Keratinocyte (primary cell): ENCODE measurements around the gene EPSTI1. TPM values are rescaled to one million over a fixed set of nuclear protein-coding genes. Genes with fewer than 3 reads are reported as not detected.

Experiments used
- DNase-seq: peaks from one replicate; pipeline ENCODE4 v3.0.0-alpha.2; 2011; ENCODE audit warnings: low read depth, missing footprints, low spot score
- FAIRE-seq: peaks from 2 replicates; lab custom pipeline; 2011; peaks lifted over from hg19 to GRCh38; lab: Jason Lieb, UNC
- H2AFZ ChIP-seq: 2 replicates; pipeline ENCODE4 v1.6.0; 2012; ENCODE audit warnings: low read length, control low read depth, inconsistent platforms; ENCODE audit not compliant: control insufficient read depth
- H3K27ac ChIP-seq: 2 replicates; pipeline ENCODE4 v1.5.1; 2011; ENCODE audit warnings: low read length; ENCODE audit not compliant: control insufficient read depth, insufficient read depth
- H3K27me3 ChIP-seq: 3 replicates; pipeline ENCODE4 v1.6.0; 2011; ENCODE audit warnings: low read length; ENCODE audit not compliant: control insufficient read depth, insufficient read depth; ENCODE audit errors: extremely low read depth
- H3K36me3 ChIP-seq, 2 experiments: 2 replicates in 1 of 2; 3 replicates in 1 of 2; pipeline ENCODE4 v1.5.1; 2011; ENCODE audit warnings: low read length in 2 of 2, mild to moderate bottlenecking in 1 of 2; ENCODE audit not compliant: control insufficient read depth in 2 of 2, insufficient read depth in 2 of 2; ENCODE audit errors: extremely low read depth in 1 of 2
- H3K4me1 ChIP-seq: 3 replicates; pipeline ENCODE4 v1.5.1; 2011; ENCODE audit warnings: low read length; ENCODE audit not compliant: control insufficient read depth, insufficient read depth; ENCODE audit errors: extremely low read depth
- H3K4me2 ChIP-seq: 3 replicates; pipeline ENCODE4 v1.6.0; 2011; ENCODE audit warnings: low read depth, low read length; ENCODE audit not compliant: control insufficient read depth, insufficient read depth; ENCODE audit errors: extremely low read depth
- H3K4me3 ChIP-seq, 3 experiments: fragments of 200-600 bp in 1 of 3; sonication (generic) in 1 of 3; 2 replicates in 2 of 3; 3 replicates in 1 of 3; pipeline ENCODE4 v1.5.1; 2011 to 2016; ENCODE audit warnings: low read length in 3 of 3, mild to moderate bottlenecking in 3 of 3, control low read depth in 2 of 3, inconsistent platforms in 1 of 3, low read depth in 1 of 3, mixed read lengths in 1 of 3, mixed run types in 1 of 3, moderate library complexity in 1 of 3; ENCODE audit not compliant: control insufficient read depth in 2 of 3, insufficient read depth in 2 of 3; ENCODE audit errors: extremely low read depth in 1 of 3
- H3K79me2 ChIP-seq: 2 replicates; pipeline ENCODE4 v1.6.0; 2012; ENCODE audit warnings: low read length; ENCODE audit not compliant: control insufficient read depth, insufficient read depth
- H3K9ac ChIP-seq: 3 replicates; pipeline ENCODE4 v1.6.0; 2011; ENCODE audit warnings: low read length; ENCODE audit not compliant: control insufficient read depth, insufficient read depth; ENCODE audit errors: extremely low read depth
- H3K9me1 ChIP-seq: 3 replicates; pipeline ENCODE4 v1.6.0; 2011; ENCODE audit warnings: low read length; ENCODE audit not compliant: control insufficient read depth, insufficient read depth; ENCODE audit errors: extremely low read depth
- H3K9me3 ChIP-seq: 2 replicates; pipeline ENCODE4 v1.5.1; 2012; ENCODE audit warnings: low read depth, low read length; ENCODE audit not compliant: control insufficient read depth
- H4K20me1 ChIP-seq: 3 replicates; pipeline ENCODE4 v1.6.0; 2011; ENCODE audit warnings: low read length; ENCODE audit not compliant: control insufficient read depth, insufficient read depth; ENCODE audit errors: extremely low read depth
- EZH2 ChIP-seq: IDR thresholded peaks from one replicate; pipeline ENCODE4 v1.6.1; 2012; ENCODE audit warnings: inconsistent platforms, mild to moderate bottlenecking, low read length, moderate library complexity
- dilution Hi-C: fragments of 300-500 bp; cut with MboI; formaldehyde crosslinking; loops from one replicate; pipeline ENCODE4 v1.7.0; 2020; ENCODE audit warnings: low sequenced_read_pairs; ENCODE audit not compliant: extremely low pct_ligation_motif_present
- polyA plus RNA-seq, 5 experiments: library from polyadenylated mRNA; depleted of rRNA in 3 of 5; stranded (reverse) in 3 of 5; stranded (forward) in 1 of 5; unstranded in 1 of 5; fragments of >200 nt; gene quantifications; 1 replicate in 1 of 5; 2 replicates in 3 of 5; 3 replicates in 1 of 5; pipeline versions ENCODE4 v1.2.1 to v1.2.3, GENCODE V29; 2011 to 2012; ENCODE audit warnings: missing spikeins in 2 of 5, low read depth in 1 of 5, low replicate concordance in 1 of 5
- TF ChIP-seq, protein P1 (sequence below), 3 experiments: IDR thresholded peaks in 1 of 3; conservative IDR thresholded peaks in 1 of 3; optimal IDR thresholded peaks in 1 of 3; 2 replicates in 2 of 3; 3 replicates in 1 of 3; pipeline versions ENCODE3 to v1.5.1; 2011; ENCODE audit warnings: low read length in 3 of 3, mild to moderate bottlenecking in 3 of 3, moderate library complexity in 2 of 3, control low read depth in 1 of 3, inconsistent platforms in 1 of 3; ENCODE audit not compliant: insufficient read depth in 2 of 3; ENCODE audit errors: extremely low read depth in 1 of 3

EPSTI1 gene
- polyA plus RNA-seq, 1 donor (not counting 4 experiments of a cell fraction or from before 2014, with no cell fraction given) = 13.0 TPM

DNA sequence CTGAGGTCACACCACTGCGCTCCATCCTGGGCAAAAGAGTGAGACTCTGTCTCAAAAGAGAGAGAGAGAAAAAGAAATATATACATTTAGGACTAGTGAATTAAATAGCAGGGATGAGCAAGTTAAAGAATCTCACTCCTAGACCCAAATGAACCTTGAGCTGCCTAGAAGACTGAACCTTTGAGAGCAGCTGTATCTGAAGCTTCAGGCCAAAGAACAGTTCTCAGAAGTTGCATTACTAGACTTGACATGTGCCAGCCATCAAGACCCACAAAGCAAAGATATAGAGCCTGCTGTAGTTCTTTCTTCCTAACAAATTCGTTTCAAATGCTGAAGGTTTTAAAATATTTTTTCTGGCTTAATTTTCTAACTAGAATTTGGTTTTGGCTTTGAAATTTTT, 47.9 kb upstream of the EPSTI1 start:
- Histone ChIP-seq H3K9ac (no peak overlapping the region), H4K20me1 (no peaks in the 10 kb centered on the region), H3K27me3 (no peaks in the 10 kb centered on the region), H3K4me1 (peaks cover 18% of the 10 kb centered on the region), H3K36me3 (no peaks in the 10 kb centered on the region), H2AFZ (no peak overlapping the region), H3K9me1 (no peaks in the 10 kb centered on the region), H3K27ac (no peak overlapping the region), H3K4me3 (no peak overlapping the region), H3K9me3 (no peaks in the 10 kb centered on the region), H3K4me2 (no peak overlapping the region), H3K79me2 (peaks cover 47% of the 10 kb centered on the region)
- FAIRE-seq (peak; percentile 36), DNase-seq (no peak)
- TF ChIP-seq, protein P1, sequence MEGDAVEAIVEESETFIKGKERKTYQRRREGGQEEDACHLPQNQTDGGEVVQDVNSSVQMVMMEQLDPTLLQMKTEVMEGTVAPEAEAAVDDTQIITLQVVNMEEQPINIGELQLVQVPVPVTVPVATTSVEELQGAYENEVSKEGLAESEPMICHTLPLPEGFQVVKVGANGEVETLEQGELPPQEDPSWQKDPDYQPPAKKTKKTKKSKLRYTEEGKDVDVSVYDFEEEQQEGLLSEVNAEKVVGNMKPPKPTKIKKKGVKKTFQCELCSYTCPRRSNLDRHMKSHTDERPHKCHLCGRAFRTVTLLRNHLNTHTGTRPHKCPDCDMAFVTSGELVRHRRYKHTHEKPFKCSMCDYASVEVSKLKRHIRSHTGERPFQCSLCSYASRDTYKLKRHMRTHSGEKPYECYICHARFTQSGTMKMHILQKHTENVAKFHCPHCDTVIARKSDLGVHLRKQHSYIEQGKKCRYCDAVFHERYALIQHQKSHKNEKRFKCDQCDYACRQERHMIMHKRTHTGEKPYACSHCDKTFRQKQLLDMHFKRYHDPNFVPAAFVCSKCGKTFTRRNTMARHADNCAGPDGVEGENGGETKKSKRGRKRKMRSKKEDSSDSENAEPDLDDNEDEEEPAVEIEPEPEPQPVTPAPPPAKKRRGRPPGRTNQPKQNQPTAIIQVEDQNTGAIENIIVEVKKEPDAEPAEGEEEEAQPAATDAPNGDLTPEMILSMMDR (optimal IDR thresholded peaks at IDR 0.05 in 1 of 3, IDR thresholded peaks at IDR 0.05 in 1 of 3, conservative IDR thresholded peaks at IDR 0.05 in 1 of 3; ENCODE audit: extremely low read depth in 1 of 3, insufficient read depth in 2 of 3, low read length in 3 of 3) = no peak
- TF ChIP-seq EZH2 = no peak
- dilution Hi-C loops = no loop called here

DNA sequence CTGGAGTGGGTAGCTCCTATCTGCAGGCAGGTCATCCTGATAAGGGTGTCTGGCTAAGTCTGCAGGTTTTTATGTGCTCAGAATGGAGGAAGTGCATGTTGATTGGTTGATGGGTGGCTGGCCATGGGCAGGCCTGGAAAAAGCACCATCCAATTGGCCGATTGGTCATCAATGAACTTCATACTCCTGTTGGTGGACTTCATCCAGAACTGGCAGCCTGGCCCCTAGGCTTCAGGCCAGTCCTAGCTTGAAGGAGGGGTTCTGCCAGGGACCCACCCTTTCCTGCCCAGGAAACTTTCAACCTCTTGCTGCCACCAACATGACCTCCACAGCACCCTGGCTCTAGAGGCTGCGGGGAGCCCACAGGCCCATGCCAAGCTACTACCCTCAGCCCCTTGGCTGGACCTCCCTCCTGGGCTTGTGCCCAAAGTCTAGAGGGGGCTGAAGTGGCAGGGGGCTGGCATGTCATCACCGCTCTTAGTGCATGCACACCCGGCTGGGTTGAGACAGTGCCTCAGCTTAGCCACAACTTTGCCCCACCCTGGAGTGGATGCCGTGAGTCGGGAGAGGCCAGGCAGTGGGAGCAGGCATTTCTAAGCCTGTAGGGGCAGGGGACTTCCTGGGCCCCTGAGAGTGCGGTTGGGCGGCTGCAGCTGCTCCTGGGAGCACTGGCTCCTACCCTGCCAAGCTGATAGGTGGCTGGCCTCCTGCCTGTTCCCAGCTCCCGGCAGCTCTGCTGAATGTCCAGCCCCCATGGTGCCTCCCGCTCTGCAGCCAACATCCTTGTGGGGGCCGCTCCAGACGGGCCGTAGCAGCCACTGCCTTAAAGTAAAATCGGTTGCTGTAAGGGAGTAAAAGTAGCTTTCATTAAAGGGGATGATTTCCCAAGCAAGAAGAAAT, 44.6 kb upstream of the EPSTI1 start:
- dilution Hi-C loops = no loop called here
- no peak overlapping the region for H3K27ac ChIP-seq
- H3K9me1 ChIP-seq = no peaks in the 10 kb centered on the region
- no peaks in the 10 kb centered on the region for H4K20me1 ChIP-seq
- no peak overlapping the region for H2AFZ ChIP-seq
- no peak for FAIRE-seq
- no peaks in the 10 kb centered on the region for H3K9me3 ChIP-seq
- no peak overlapping the region for H3K9ac ChIP-seq
- no peak for TF ChIP-seq EZH2
- TF ChIP-seq, protein P1 (optimal IDR thresholded peaks at IDR 0.05 in 1 of 3, IDR thresholded peaks at IDR 0.05 in 1 of 3, conservative IDR thresholded peaks at IDR 0.05 in 1 of 3; ENCODE audit: extremely low read depth in 1 of 3, insufficient read depth in 2 of 3, low read length in 3 of 3) = no peak
- peaks cover 48% of the 10 kb centered on the region for H3K79me2 ChIP-seq
- H3K4me2 ChIP-seq = no peak overlapping the region
- H3K4me1 ChIP-seq = peaks cover 9% of the 10 kb centered on the region
- no peaks in the 10 kb centered on the region for H3K27me3 ChIP-seq
- peaks cover 3% of the 10 kb centered on the region in 2 experiments for H3K36me3 ChIP-seq
- no peak overlapping the region for H3K4me3 ChIP-seq
- DNase-seq = no peak
